ENCODE results near the gene TFCP2L1. TPM values are rescaled to one million over a fixed set of nuclear protein-coding genes. Genes with fewer than 3 reads are reported as not detected.
"Not testable (repeated sequence)": the region's sequence is repeated elsewhere in the genome, so short reads cannot be mapped to it uniquely, and the experiment has no call there.

The TFCP2L1 gene, protein sequence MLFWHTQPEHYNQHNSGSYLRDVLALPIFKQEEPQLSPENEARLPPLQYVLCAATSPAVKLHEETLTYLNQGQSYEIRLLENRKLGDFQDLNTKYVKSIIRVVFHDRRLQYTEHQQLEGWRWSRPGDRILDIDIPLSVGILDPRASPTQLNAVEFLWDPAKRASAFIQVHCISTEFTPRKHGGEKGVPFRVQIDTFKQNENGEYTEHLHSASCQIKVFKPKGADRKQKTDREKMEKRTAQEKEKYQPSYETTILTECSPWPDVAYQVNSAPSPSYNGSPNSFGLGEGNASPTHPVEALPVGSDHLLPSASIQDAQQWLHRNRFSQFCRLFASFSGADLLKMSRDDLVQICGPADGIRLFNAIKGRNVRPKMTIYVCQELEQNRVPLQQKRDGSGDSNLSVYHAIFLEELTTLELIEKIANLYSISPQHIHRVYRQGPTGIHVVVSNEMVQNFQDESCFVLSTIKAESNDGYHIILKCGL
- total RNA-seq, result 0.30 TPM
- long read RNA-seq, result 0 reads

DNA sequence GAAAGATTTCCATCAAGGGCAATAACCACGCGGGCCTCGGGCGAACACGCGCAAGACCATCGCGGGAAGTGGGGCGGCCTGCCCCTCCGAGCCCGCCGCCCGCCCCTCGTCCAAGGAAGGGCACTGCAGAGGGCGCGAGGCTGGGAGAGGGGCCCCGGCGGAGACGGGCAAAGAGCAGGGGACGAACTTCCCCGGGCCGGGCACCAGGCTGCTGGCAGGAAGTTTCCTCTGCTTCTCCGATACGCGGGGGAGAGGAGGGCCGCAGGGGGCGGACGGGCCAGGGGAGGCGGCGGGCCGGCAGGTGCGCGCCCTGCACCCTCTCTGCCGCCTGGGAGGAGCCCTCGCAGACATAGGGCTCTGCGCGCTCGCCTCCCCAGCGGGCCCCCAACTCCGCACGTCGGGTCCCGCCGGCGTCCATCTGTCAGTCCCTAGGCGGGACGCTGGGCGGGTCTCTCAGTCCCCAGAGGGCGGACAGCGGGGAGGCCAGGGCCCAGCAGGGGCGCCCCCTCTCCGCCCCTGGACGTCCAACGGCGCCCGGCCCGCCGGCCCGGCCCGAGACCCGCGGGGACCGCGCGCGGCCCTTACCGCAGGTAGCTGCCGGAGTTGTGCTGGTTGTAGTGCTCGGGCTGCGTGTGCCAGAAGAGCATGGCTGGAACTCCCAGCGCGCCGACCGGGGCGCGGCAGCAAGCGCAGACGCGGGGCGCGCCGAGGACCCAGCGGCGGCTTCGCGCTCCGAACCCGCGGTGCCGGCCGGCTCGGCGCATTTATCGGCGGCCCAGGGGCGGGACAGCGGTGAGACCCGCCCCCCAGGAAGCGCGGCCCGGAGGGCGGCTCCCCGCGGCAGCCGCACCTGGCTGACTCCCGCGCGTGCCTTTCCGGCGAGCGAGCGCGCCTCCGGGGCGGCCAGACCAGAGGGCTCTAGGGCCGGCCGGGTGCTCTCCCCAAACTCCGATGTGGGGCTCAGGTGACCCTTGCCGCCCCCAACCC, at the start of gene TFCP2L1:
Gene TFCP2L1 (minus strand): TSS at position 740 of the 987 bp plus-strand sequence. CDS start 93 bp downstream, at position 647.
- DNase-seq (ENCODE audit: missing footprints) (no peak), ATAC-seq (no peak)
- intact Hi-C loops (cut with DNase I), result no loop called here

DNA sequence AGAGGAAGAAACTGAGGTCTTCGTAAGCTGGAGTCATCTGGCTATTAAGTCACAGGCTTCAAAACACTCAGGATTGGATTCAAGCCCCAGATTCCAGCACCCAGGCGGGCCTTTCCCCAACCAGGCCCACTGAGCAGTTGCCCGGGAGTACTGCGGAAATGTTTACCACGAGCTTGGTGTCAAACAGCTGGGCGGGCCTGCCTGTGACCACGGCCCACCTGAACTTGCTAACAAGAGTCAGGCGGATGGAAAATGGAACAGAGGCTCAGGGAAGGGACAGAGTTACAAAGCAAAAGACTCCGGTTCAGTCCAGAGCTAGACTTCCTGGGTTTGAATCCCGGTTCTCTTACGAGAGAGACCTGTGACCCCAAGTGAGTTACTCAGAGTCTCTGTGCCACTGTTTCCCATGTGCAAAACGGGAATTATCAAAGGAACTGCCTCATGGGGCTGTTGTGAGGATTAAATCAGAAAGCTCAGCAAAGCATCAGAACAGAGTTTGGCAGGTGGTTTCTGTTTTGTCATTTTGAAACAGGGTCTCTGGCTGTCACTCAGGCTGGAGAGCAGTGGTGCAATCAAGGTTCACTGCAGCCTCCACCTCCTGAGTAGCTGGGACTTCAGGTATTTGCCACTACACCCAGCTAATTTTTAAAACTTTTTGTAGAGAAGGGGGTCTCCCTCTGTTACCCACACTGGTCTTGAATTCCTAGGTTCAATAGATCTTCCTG, 49.0 kb upstream of the TFCP2L1 start:
- no peak for ATAC-seq

DNA sequence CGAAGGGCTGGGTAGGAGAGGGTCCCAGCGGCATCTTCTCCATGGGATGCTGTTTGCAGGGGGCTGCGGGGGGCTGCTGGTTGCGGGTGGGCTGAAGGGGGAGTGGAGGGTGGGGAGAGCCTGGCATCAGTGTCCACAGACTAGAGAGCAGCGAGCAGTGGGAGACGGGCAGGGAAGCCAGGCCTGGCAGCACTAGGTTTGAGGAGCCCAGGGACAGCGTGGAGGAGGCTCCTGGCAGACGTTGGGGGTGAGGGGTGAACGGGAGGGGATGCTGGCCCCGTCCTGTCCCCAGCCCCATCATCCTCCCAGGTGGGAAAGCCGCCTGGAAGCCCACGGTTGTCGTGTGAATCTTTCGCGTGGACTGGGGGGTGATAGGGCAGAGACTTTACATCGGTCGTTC, 48.2 kb upstream of the TFCP2L1 start:
- DNase-seq (ENCODE audit: missing footprints) (no peak), ATAC-seq (no peak)
- intact Hi-C loops (cut with DNase I), result no loop called here

More for the DNA sequence above, 49.0 kb upstream of the TFCP2L1 start:
- no peak for DNase-seq (ENCODE audit: missing footprints)
- intact Hi-C loops (cut with DNase I), result no loop called here

DNA sequence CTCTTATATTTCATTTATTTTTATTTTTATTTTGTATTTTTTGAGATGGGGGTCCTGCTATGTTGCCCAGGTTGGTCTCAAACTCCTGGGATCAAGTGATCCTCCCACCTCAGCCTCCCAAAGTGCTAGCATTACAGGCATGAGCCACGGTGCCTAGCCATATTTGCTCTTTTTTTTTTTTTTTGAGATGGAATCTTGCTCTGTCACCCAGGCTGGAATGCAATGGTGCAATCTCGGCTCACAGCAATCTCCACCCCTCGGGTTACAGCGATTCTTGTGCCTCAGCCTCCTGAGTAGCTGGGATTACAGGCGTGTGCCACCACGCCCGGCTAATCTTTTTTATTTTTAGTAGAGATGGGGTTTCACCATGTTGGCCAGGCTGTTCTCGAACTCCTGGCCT, 46.3 kb upstream of the TFCP2L1 start:
- DNase-seq (ENCODE audit: missing footprints); intact Hi-C loops (cut with DNase I); ATAC-seq: not testable (repeated sequence)

DNA sequence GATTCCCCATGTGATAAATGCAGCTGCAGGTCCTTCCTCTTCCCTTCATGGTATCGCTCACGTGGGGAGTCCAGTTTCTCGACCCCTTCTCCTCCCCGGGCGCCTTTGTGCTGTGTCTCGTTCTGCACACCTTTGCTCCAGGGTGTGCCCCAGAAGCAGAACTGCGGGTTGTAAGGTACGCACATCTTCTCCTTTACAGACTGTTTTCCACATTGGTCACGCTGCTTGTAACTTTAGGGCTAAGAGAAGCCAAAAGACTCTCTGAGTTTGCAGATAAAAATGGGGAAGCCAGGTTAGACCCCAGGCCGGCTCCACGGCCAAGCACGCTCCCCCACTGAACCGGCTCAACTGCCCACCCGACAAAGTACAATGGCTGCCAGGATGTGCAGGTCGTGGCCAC, 45.9 kb upstream of the TFCP2L1 start:
- DNase-seq (ENCODE audit: missing footprints) (no peak), ATAC-seq (no peak)
- intact Hi-C loops (cut with DNase I), result no loop called here

DNA sequence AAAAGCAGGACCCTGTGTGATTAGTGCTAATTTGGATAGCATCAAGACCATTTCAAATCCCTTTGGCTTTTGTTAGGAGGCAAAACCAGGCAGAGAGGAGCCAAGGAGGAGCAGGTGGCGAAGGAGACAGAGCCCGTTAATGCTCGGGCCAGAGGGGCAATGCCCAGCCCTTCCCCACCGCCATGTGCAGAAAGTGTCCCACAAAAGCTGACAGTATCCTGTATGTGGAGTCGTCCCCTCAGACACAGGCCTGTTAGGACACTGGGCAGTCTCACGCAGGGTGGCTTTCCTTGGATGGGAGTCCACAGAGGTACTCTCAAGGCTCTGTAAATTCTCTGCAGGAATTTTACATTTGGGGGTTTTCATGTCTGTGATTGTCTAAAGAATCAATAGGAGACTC, 44.8 kb upstream of the TFCP2L1 start:
- DNase-seq (ENCODE audit: missing footprints) (no peak), ATAC-seq (no peak)
- intact Hi-C loops (cut with DNase I), result no loop called here

DNA sequence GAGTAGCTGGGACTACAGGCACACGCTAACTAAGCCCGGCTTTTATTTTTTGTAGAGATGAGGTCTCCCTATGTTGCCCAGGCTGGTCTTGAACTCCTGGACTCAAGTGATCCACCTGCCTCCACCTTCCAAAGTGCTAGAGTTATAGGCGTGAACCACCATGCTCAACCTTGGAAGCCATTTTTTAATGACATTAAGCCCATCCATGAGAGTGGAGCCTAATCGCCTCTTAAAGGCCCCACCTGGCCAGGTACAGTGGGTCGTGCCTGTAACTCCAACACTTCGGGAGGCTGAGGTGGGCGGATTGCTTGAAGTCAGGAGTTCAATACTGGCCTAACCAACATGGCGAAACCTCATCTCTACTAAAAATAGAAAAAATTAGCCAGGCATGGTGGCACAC, 41.6 kb upstream of the TFCP2L1 start:
- intact Hi-C loops (cut with DNase I), result no loop called here
- ATAC-seq, result no peak
- no peak for DNase-seq (ENCODE audit: missing footprints)

DNA sequence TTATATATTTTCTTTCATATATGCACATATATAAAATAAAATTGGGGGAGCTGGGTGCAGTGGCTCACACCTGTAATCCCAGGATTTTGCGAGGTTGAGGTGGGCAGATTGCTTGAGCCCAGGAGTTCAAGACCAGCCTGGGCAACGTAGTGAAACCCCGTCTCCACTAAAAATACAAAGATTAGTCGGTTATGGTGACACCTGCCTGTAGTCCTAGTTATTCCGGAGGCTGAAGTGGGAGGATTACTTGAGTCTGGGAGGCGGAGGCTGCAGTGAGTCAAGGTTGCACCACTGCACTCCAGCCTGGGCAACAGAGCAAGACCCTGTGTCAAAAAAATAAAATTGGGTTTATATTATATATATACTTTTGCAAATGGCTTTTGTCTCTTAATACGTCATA, 39.6 kb upstream of the TFCP2L1 start:
- intact Hi-C loops (cut with DNase I), result no loop called here
- ATAC-seq, result no peak

DNA sequence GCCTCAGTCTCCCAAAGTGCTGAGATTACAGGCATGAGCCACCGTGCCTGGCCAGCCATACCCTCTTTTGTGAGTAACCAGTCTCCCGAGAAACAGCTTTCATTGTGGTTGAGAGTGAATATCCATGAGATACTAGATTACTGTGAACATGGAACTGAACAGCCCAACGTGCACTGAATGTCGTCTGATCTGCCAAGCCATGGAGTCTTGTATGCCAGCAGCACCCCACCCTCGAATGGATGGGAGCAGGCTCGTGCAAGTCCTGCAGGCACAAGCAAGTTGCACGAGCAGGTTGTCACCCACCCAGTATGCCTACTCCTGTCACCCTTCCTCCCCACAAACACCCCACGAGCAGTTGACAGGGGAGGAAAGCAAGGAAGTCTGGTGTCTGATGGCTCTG, 36.5 kb upstream of the TFCP2L1 start:
- no peak for ATAC-seq
- DNase-seq (ENCODE audit: missing footprints), result no peak
- intact Hi-C loops (cut with DNase I), result no loop called here

More for the DNA sequence above, 39.6 kb upstream of the TFCP2L1 start:
- DNase-seq (ENCODE audit: missing footprints), result no peak

DNA sequence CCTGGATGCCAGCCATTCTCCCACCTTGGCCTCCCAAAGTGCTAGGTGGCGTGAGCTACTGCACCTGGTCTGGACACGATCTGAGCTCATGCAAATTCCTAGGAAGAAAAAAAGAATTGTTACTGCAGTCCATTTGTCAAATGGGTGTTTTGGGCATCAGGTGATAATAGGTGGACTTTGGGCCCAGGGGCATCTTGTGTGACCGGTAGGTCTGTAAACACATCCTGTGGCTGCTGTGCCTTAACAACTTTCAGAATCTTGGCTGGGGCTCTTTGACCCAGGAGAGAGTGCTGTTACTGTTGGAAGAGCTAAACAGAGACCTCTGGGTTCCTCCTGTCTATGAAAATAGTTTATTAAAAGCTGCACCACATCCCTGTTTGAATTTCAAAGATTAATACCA, 34.9 kb upstream of the TFCP2L1 start:
- no peak for DNase-seq (ENCODE audit: missing footprints)
- intact Hi-C loops (cut with DNase I), result no loop called here

DNA sequence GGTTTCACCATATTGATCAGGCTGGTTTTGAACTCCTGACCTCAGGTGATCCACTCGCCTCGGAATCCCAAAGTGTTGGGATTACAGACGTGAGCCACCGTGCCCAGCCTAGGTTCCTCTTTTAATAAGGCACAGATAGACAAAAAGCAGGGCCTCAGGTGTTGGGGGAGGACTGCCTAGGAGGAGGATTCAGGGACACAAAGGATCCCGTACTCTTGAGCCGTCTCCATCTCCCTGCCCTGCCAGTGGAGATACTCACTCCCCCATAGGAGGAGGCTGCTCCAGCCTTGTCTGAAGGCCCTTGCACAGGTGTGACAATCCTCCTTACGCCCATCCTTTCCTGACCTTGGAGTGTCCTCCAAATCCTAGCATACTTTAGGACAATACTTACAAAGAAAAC, 32.0 kb upstream of the TFCP2L1 start:
- peak; percentile 14 for DNase-seq (ENCODE audit: missing footprints)
- intact Hi-C loops (cut with DNase I), result no loop called here
- ATAC-seq, result no peak

More for the DNA sequence above, 34.9 kb upstream of the TFCP2L1 start:
- ATAC-seq, result no peak

DNA sequence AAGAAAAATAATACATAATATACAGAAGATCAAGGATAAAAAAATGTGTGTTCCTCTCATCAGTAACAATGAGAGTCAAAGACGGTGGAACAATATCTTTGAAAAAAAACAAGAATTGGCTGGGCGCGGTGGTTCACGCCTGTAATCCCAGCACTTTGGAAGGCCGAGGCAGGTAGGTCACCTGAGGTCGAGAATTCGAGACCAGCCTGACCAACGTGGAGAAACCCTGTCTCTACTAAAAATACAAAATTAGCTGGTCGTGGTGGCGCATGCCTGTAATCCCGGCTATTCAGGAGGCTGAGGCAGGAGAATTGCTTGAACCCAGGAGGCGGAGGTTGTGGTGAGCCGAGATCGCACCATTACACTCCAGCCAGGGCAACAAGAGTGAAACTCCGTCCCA, 28.7 kb upstream of the TFCP2L1 start:
- intact Hi-C loops (cut with DNase I); DNase-seq (ENCODE audit: missing footprints); ATAC-seq: not testable (repeated sequence)

DNA sequence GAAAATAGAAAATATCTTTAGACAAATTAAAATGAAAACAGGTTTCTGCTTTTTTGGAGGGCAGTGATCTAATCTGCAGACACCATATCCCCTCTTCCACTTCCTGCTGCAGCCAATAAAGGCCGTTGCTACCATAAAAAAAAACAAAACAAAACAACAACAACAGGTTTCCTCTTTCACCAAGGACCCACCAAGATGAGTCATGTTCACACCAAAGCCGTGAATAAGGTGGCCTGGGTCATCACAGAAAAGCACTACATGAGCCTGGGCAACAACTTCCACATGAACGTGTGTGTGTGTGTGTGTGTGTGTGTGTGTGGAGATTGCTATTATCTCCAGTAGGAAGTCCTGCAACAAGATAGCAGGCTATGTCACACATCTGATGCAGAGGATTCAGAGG, 24.8 kb upstream of the TFCP2L1 start:
- intact Hi-C loops (cut with DNase I), result no loop called here
- DNase-seq (ENCODE audit: missing footprints), result no peak

DNA sequence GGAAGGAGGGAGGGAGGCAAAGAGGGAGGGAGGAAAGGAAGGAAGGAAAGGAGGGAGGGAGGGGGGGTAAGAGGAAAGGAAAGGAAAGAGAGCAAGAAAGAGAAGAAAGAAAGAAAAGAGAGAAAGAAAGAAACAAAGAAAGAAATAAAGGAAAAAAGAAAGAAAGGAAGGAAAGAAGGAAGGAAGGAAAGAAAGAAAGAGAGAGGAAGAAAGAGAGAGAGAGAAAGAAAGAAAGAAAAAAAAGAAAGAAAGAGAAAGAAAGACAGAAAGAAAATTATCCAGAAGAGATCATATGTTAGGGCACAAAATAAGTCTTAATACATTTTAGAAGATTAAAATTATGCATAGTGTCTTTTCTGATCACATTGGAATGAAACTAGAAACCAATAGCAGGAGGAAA, 24.3 kb upstream of the TFCP2L1 start:
- no peak for ATAC-seq
- intact Hi-C loops (cut with DNase I), result no loop called here
- no peak for DNase-seq (ENCODE audit: missing footprints)

More for the DNA sequence above, 24.8 kb upstream of the TFCP2L1 start:
- no peak for ATAC-seq

DNA sequence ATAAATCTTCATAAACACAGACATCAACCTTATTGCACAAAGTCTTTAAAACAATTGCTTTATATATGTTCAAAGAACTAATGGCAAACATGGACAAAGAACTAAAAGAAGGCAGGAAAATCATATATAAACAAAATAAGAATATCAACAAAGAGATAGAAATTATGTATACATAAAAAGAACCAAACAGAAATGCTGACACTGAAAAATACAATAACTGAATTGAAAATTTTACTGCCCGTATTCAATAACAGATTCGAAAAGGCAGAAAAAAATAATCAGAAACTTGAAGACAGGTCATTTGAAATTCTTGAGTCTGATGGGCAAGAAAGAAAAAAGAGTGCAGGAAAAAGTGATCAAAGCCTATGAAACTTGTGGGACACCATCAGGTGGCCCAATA, 22.0 kb upstream of the TFCP2L1 start:
- no peak for ATAC-seq
- DNase-seq (ENCODE audit: missing footprints), result no peak
- intact Hi-C loops (cut with DNase I), result no loop called here

DNA sequence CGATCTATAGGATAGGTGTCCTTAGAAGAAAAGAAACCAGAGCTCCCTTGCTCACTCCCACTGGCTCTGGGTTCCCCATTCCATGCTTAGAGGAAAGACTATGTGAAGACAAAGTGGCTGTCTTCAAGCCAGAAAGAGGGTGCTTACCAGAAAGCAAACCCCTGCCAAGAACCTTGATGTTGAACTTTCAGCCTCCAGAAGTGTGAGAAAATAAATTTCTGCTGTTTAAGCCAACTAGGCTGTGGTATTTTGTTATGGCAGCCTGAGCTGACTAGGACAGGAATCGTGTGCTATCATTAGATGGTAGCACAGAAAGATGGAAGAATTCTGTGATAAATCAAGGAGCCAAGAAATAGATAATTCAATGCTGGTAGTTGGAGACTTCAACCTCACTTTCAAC, 19.9 kb upstream of the TFCP2L1 start:
- no peak for DNase-seq (ENCODE audit: missing footprints)

DNA sequence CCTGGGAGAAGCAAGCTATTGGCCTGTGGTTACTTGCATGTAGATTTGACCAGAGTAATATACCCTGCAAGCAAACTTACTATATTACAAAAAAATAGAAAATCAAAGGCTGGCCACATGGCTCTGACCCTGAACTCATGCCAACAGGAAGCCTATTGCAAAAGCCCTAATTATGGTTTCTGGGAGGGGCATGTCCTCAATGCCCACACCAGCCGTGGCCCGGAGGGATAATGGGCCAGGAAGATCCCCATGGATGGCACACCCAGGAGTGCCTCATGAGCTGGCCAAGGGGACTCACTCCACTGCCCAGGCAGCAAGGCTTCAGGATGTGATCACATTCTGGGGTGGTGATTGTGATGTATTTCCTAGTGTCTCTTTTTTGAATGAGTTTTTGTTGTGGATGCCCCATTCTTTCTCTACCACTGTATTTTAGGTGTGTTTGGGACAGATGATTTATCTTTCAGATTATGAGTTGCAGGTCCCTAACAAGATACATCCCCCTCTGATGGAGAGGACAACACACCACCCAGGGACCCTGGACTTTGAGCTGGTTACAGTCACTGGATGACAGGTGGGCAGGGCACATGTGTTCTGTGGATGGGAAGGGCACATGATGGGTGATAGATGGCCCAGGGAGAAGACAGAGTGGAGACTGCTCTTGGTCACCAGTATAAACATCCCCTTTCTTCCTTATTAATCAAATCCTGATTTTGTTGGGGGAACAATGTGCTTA, 18.7 kb upstream of the TFCP2L1 start:
- DNase-seq (ENCODE audit: missing footprints), result no peak
- intact Hi-C loops (cut with DNase I), result no loop called here
- ATAC-seq, result no peak

More for the DNA sequence above, 19.9 kb upstream of the TFCP2L1 start:
- ATAC-seq, result no peak
- intact Hi-C loops (cut with DNase I), result no loop called here

DNA sequence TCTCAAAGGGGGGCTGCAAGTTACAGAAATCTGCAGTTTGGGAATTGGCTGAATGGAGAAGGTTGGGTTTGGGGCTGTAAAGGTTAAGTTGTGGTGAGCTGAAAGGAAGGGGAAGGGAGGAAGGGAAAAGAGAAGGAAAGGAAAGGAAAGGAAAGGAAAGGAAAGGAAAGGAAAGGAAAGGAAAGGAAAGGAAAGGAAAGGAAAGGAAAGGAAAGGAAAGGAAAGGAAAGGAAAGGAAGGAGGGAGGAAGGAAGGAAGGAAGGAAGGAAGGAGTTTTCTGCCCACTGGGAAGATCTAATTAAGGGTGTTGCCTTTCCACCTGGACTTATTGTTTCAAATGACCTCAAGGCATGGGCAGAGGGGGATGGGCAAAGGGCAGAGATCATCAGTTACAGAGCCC, 16.2 kb upstream of the TFCP2L1 start:
- DNase-seq (ENCODE audit: missing footprints); ATAC-seq; intact Hi-C loops (cut with DNase I): not testable (repeated sequence)
